GM23338 (cell line): ENCODE measurements around the gene TTC13. TPM values are rescaled to one million over a fixed set of nuclear protein-coding genes. Genes with fewer than 3 reads are reported as not detected.

Experiments used
- ATAC-seq: fragments of 200-7000 bp; cut with Tn5 transposase; 3 replicates; pipeline ENCODE4 v1.9.1; 2020
- DNase-seq: peaks from one replicate; pipeline ENCODE4 v3.0.0-alpha.2; 2015; ENCODE audit warnings: low spot score
- H2AFZ ChIP-seq: fragments of 200-600 bp; sonication (generic); 2 replicates; pipeline ENCODE4 v1.8.0; 2016; ENCODE audit warnings: antibody characterized with exemption, mild to moderate bottlenecking, moderate library complexity
- H3F3A ChIP-seq: fragments of 200-600 bp; sonication (generic); replicated peaks from 2 replicates; pipeline ENCODE4 v1.8.0; 2017; ENCODE audit warnings: antibody characterized with exemption, mixed run types, low read depth
- H3K27ac ChIP-seq: fragments of 200-600 bp; sonication (generic); 2 replicates; pipeline ENCODE4 v1.6.1; 2016; ENCODE audit warnings: low read depth
- H3K27me3 ChIP-seq: fragments of 200-600 bp; sonication (generic); 2 replicates; pipeline ENCODE4 v1.8.0; 2016; ENCODE audit warnings: mild to moderate bottlenecking, mixed run types, moderate library complexity; ENCODE audit not compliant: insufficient read depth
- H3K36me3 ChIP-seq: fragments of 200-600 bp; sonication (generic); 2 replicates; pipeline ENCODE4 v1.8.0; 2016; ENCODE audit warnings: mild to moderate bottlenecking; ENCODE audit not compliant: insufficient read depth
- H3K4me1 ChIP-seq: fragments of 200-600 bp; sonication (generic); 2 replicates; pipeline ENCODE4 v1.8.0; 2016; ENCODE audit warnings: mild to moderate bottlenecking, moderate library complexity; ENCODE audit not compliant: insufficient read depth
- H3K4me2 ChIP-seq: fragments of 200-600 bp; sonication (generic); 2 replicates; pipeline ENCODE4 v1.7.1; 2017; ENCODE audit warnings: mixed run types
- H3K4me3 ChIP-seq: fragments of 200-600 bp; sonication (generic); 2 replicates; pipeline ENCODE4 v1.6.1; 2016; ENCODE audit warnings: mixed run types
- H3K79me2 ChIP-seq: fragments of 200-600 bp; sonication (generic); replicated peaks from 2 replicates; pipeline ENCODE4 v1.8.0; 2017; ENCODE audit warnings: mild to moderate bottlenecking; ENCODE audit not compliant: insufficient read depth
- H3K9me2 ChIP-seq: fragments of 200-600 bp; sonication (generic); 2 replicates; pipeline ENCODE4 v1.8.0; 2017; ENCODE audit not compliant: insufficient read depth
- H4K20me1 ChIP-seq: fragments of 200-600 bp; sonication (generic); replicated peaks from 2 replicates; pipeline ENCODE4 v1.8.0; 2017; ENCODE audit warnings: mild to moderate bottlenecking; ENCODE audit not compliant: insufficient read depth
- H3K27ac Mint-ChIP-seq: 2 replicates; pipeline ENCODE4 v1.8.0; 2020; ENCODE audit warnings: inconsistent platforms, mild to moderate bottlenecking, moderate library complexity, mixed read lengths
- H3K27me3 Mint-ChIP-seq: 3 replicates; pipeline ENCODE4 v1.8.0; 2022; ENCODE audit warnings: low read depth, mild to moderate bottlenecking, moderate library complexity, mixed read lengths, inconsistent platforms; ENCODE audit not compliant: insufficient read depth, poor library complexity
- H3K36me3 Mint-ChIP-seq: 3 replicates; pipeline ENCODE4 v1.8.0; 2021; ENCODE audit warnings: low read depth, mild to moderate bottlenecking, inconsistent platforms, moderate library complexity, mixed read lengths
- H3K4me1 Mint-ChIP-seq: 3 replicates; pipeline ENCODE4 v1.8.0; 2020; ENCODE audit warnings: mild to moderate bottlenecking, inconsistent platforms, mixed read lengths
- H3K4me3 Mint-ChIP-seq: 3 replicates; pipeline ENCODE4 v1.8.0; 2021; ENCODE audit warnings: moderate library complexity, mild to moderate bottlenecking, inconsistent platforms, mixed read lengths
- H3K9me3 Mint-ChIP-seq: 3 replicates; pipeline ENCODE4 v1.8.0; 2020; ENCODE audit warnings: moderate library complexity, mild to moderate bottlenecking, inconsistent platforms, mixed read lengths
- CREB1 ChIP-seq: fragments of 250-450 bp; sonication (Bioruptor Pico); IDR thresholded peaks from 2 replicates; pipeline ENCODE4 v1.5.0; 2020; ENCODE audit warnings: low read depth, mild to moderate bottlenecking, moderate library complexity
- NANOG ChIP-seq: IDR thresholded peaks from 2 replicates; pipeline ENCODE4 v1.6.1; 2016; ENCODE audit warnings: antibody characterized with exemption, borderline replicate concordance
- POLR2AphosphoS5 ChIP-seq: IDR thresholded peaks from 2 replicates; pipeline ENCODE4 v1.6.1; 2016; ENCODE audit warnings: antibody characterized with exemption, low read depth
- STAT1 ChIP-seq: IDR thresholded peaks from one replicate; pipeline ENCODE4 v1.6.1; 2016; ENCODE audit warnings: antibody characterized with exemption; ENCODE audit not compliant: unreplicated experiment
- ZNF114 ChIP-seq: fragments of 250-450 bp; sonication (Bioruptor Pico); IDR thresholded peaks from 2 replicates; pipeline ENCODE4 v1.5.0; 2020; ENCODE audit warnings: mild to moderate bottlenecking, moderate library complexity
- polyA plus RNA-seq: library from polyadenylated mRNA; unstranded; fragments of >200 nt; fragmentation: Nextera tagmentation; extraction: Ambion mirVana; gene quantifications from 2 replicates; pipeline ENCODE4 v1.2.1, GENCODE V29; 2016
- total RNA-seq: library from RNA; depleted of rRNA; stranded (reverse); fragments of >200 nt; shearing (Covaris generic); gene quantifications from 2 replicates; pipeline ENCODE4 v1.2.3, GENCODE V29; 2014
- TF ChIP-seq, protein P1 (sequence below): fragments of 250-450 bp; sonication (Bioruptor Pico); IDR thresholded peaks from 2 replicates; pipeline ENCODE4 v1.5.0; 2020; ENCODE audit warnings: mild to moderate bottlenecking, moderate library complexity
- TF ChIP-seq, protein P2 (sequence below), 2 experiments: fragments of 200-600 bp in 1 of 2; sonication (generic) in 1 of 2; conservative IDR thresholded peaks; 2 replicates each; pipeline versions ENCODE4 v1.5.1 to v1.6.1; 2016 to 2017; ENCODE audit warnings: antibody characterized with exemption in 2 of 2, low read depth in 2 of 2, mild to moderate bottlenecking in 2 of 2, moderate library complexity in 1 of 2

Gene TTC13
- total and polyA plus RNA-seq, 2 experiments from 2014 or later, result 3.8 to 9.4 TPM

DNA sequence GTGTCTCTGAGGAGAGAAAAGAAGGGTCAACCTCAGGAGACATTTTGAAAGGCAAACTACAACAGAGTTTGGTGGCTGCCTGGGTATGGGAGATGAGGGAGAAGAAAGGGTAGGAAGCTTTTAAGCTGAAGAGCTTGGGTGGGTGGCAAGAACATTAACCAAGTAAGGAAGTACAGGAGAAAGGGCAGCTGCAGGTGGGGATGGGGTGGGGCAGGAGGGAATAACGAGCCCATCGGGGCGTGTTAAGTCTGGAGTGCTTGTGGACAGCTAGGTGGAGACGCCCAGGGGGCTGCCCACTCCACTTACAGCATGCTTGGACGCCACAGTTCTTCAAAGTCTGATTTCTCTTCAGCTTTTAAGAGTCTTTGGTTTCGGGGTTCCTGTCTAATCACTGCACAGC, 42.8 kb downstream of the TTC13 start:
- H3K79me2 ChIP-seq, result no peaks in the 10 kb centered on the region
- Mint-ChIP-seq H3K27me3 (peaks cover 1% of the 10 kb centered on the region), H3K4me1 (no peaks in the 10 kb centered on the region), H3K4me3 (no peak overlapping the region), H3K9me3 (no peaks in the 10 kb centered on the region), H3K36me3 (no peaks in the 10 kb centered on the region), H3K27ac (no peak overlapping the region)
- peaks cover 3% of the 10 kb centered on the region for H4K20me1 ChIP-seq
- H3K4me1 ChIP-seq, result no peaks in the 10 kb centered on the region
- H3K9me2 ChIP-seq, result no peaks in the 10 kb centered on the region
- DNase-seq (no peak), ATAC-seq (no peak)
- no peaks in the 10 kb centered on the region for H3K27me3 ChIP-seq
- TF ChIP-seq ZNF114 (CRISPR knock-in tag) (no peak), NANOG (no peak), CREB1 (no peak), POLR2AphosphoS5 (no peak), STAT1 (no peak)
- TF ChIP-seq, protein P1, sequence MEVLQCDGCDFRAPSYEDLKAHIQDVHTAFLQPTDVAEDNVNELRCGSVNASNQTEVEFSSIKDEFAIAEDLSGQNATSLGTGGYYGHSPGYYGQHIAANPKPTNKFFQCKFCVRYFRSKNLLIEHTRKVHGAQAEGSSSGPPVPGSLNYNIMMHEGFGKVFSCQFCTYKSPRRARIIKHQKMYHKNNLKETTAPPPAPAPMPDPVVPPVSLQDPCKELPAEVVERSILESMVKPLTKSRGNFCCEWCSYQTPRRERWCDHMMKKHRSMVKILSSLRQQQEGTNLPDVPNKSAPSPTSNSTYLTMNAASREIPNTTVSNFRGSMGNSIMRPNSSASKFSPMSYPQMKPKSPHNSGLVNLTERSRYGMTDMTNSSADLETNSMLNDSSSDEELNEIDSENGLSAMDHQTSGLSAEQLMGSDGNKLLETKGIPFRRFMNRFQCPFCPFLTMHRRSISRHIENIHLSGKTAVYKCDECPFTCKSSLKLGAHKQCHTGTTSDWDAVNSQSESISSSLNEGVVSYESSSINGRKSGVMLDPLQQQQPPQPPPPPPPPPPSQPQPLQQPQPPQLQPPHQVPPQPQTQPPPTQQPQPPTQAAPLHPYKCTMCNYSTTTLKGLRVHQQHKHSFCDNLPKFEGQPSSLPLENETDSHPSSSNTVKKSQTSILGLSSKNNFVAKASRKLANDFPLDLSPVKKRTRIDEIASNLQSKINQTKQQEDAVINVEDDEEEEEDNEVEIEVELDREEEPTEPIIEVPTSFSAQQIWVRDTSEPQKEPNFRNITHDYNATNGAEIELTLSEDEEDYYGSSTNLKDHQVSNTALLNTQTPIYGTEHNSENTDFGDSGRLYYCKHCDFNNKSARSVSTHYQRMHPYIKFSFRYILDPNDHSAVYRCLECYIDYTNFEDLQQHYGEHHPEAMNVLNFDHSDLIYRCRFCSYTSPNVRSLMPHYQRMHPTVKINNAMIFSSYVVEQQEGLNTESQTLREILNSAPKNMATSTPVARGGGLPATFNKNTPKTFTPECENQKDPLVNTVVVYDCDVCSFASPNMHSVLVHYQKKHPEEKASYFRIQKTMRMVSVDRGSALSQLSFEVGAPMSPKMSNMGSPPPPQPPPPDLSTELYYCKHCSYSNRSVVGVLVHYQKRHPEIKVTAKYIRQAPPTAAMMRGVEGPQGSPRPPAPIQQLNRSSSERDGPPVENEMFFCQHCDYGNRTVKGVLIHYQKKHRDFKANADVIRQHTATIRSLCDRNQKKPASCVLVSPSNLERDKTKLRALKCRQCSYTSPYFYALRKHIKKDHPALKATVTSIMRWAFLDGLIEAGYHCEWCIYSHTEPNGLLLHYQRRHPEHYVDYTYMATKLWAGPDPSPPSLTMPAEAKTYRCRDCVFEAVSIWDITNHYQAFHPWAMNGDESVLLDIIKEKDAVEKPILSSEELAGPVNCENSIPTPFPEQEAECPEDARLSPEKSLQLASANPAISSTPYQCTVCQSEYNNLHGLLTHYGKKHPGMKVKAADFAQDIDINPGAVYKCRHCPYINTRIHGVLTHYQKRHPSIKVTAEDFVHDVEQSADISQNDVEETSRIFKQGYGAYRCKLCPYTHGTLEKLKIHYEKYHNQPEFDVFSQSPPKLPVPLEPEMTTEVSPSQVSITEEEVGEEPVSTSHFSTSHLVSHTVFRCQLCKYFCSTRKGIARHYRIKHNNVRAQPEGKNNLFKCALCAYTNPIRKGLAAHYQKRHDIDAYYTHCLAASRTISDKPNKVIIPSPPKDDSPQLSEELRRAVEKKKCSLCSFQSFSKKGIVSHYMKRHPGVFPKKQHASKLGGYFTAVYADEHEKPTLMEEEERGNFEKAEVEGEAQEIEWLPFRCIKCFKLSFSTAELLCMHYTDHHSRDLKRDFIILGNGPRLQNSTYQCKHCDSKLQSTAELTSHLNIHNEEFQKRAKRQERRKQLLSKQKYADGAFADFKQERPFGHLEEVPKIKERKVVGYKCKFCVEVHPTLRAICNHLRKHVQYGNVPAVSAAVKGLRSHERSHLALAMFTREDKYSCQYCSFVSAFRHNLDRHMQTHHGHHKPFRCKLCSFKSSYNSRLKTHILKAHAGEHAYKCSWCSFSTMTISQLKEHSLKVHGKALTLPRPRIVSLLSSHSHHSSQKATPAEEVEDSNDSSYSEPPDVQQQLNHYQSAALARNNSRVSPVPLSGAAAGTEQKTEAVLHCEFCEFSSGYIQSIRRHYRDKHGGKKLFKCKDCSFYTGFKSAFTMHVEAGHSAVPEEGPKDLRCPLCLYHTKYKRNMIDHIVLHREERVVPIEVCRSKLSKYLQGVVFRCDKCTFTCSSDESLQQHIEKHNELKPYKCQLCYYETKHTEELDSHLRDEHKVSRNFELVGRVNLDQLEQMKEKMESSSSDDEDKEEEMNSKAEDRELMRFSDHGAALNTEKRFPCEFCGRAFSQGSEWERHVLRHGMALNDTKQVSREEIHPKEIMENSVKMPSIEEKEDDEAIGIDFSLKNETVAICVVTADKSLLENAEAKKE (CRISPR knock-in tag), result no peak
- TF ChIP-seq, protein P2, sequence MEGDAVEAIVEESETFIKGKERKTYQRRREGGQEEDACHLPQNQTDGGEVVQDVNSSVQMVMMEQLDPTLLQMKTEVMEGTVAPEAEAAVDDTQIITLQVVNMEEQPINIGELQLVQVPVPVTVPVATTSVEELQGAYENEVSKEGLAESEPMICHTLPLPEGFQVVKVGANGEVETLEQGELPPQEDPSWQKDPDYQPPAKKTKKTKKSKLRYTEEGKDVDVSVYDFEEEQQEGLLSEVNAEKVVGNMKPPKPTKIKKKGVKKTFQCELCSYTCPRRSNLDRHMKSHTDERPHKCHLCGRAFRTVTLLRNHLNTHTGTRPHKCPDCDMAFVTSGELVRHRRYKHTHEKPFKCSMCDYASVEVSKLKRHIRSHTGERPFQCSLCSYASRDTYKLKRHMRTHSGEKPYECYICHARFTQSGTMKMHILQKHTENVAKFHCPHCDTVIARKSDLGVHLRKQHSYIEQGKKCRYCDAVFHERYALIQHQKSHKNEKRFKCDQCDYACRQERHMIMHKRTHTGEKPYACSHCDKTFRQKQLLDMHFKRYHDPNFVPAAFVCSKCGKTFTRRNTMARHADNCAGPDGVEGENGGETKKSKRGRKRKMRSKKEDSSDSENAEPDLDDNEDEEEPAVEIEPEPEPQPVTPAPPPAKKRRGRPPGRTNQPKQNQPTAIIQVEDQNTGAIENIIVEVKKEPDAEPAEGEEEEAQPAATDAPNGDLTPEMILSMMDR (conservative IDR thresholded peaks at IDR 0.05; ENCODE audit: low read depth in 2 of 2), result no peak
- H3K27ac ChIP-seq, result no peak overlapping the region
- H2AFZ ChIP-seq, result no peak overlapping the region
- H3F3A ChIP-seq, result no peaks in the 10 kb centered on the region
- H3K36me3 ChIP-seq, result no peaks in the 10 kb centered on the region
- H3K4me2 ChIP-seq, result no peak overlapping the region
- H3K4me3 ChIP-seq, result no peak overlapping the region
